Liver (tissue), 9 donors: ENCODE data around the gene PPP6R2. TPM values are rescaled to one million over a fixed set of nuclear protein-coding genes. Genes with fewer than 3 reads are reported as not detected.

ENCODE experiments used
- DNase-seq: peaks from one replicate; pipeline ENCODE4 v3.0.0-alpha.2; 2017; ENCODE audit warnings: low spot score
- H3K27ac ChIP-seq, 2 donors: one replicate each; pipeline ENCODE4 v1.7.0; 2013; ENCODE audit warnings: inconsistent platforms in 2 of 2, low read length in 2 of 2, control low read depth in 1 of 2, low read depth in 1 of 2, mild to moderate bottlenecking in 1 of 2
- H3K27me3 ChIP-seq, 4 donors: one replicate each; pipeline versions ENCODE4 v1.6.1 to v1.7.0; 2013; ENCODE audit warnings: low read length in 3 of 4, inconsistent platforms in 1 of 4, mild to moderate bottlenecking in 1 of 4, moderate library complexity in 1 of 4; ENCODE audit not compliant: control insufficient read depth in 4 of 4, insufficient read depth in 4 of 4
- H3K36me3 ChIP-seq, 4 donors: one replicate each; pipeline versions ENCODE4 v1.6.1 to v1.7.0; 2013; ENCODE audit warnings: low read length in 3 of 4, mild to moderate bottlenecking in 3 of 4, low read depth in 1 of 4, moderate library complexity in 1 of 4; ENCODE audit not compliant: control insufficient read depth in 4 of 4, insufficient read depth in 3 of 4
- H3K4me1 ChIP-seq, 4 donors: one replicate each; pipeline versions ENCODE4 v1.6.1 to v1.7.0; 2013; ENCODE audit warnings: low read length in 3 of 4, mild to moderate bottlenecking in 3 of 4, moderate library complexity in 1 of 4; ENCODE audit not compliant: control insufficient read depth in 4 of 4, insufficient read depth in 4 of 4
- H3K4me3 ChIP-seq, 3 donors: one replicate each; pipeline versions ENCODE4 v1.6.1 to v1.7.0; 2013; ENCODE audit warnings: low read length in 3 of 3, control low read depth in 1 of 3, low read depth in 1 of 3, mild to moderate bottlenecking in 1 of 3
- H3K9ac ChIP-seq, 2 donors: one replicate each; pipeline ENCODE4 v1.7.0; 2013; ENCODE audit warnings: low read length in 2 of 2, mild to moderate bottlenecking in 2 of 2, moderate library complexity in 2 of 2, control low read depth in 1 of 2, low read depth in 1 of 2
- H3K9me3 ChIP-seq, 4 donors: one replicate each; pipeline versions ENCODE4 v1.6.1 to v1.7.0; 2013; ENCODE audit warnings: low read length in 3 of 4; ENCODE audit not compliant: control insufficient read depth in 4 of 4
- ATF3 ChIP-seq: IDR thresholded peaks from 2 replicates; pipeline ENCODE4 v1.6.1; 2016; ENCODE audit warnings: antibody characterized with exemption
- FOXA1 ChIP-seq: IDR thresholded peaks from 2 replicates; pipeline ENCODE4 v1.6.1; 2016; ENCODE audit warnings: antibody characterized with exemption
- FOXA2 ChIP-seq: IDR thresholded peaks from 2 replicates; pipeline ENCODE4 v1.6.1; 2016; ENCODE audit warnings: antibody characterized with exemption
- GABPA ChIP-seq, 2 donors: IDR thresholded peaks in 1 of 2; conservative IDR thresholded peaks in 1 of 2; 2 replicates each; pipeline ENCODE4 v1.6.1; 2016; ENCODE audit warnings: antibody characterized with exemption in 2 of 2, mild to moderate bottlenecking in 1 of 2, moderate library complexity in 1 of 2
- HNF4A ChIP-seq, 2 donors: conservative IDR thresholded peaks; 2 replicates each; pipeline ENCODE4 v1.6.1; 2016; ENCODE audit warnings: antibody characterized with exemption in 2 of 2, mild to moderate bottlenecking in 2 of 2
- HNF4G ChIP-seq: IDR thresholded peaks from 2 replicates; pipeline ENCODE4 v1.6.1; 2016; ENCODE audit warnings: antibody characterized with exemption
- JUND ChIP-seq, 2 donors: IDR thresholded peaks; 2 replicates each; pipeline ENCODE4 v1.6.1; 2016; ENCODE audit warnings: antibody characterized with exemption in 2 of 2
- MAX ChIP-seq: IDR thresholded peaks from 2 replicates; pipeline ENCODE4 v1.6.1; 2016; ENCODE audit warnings: antibody characterized with exemption
- RAD21 ChIP-seq, 2 donors: IDR thresholded peaks; 2 replicates each; pipeline ENCODE4 v1.6.1; 2016; ENCODE audit warnings: antibody characterized with exemption in 2 of 2, mild to moderate bottlenecking in 2 of 2
- REST ChIP-seq: IDR thresholded peaks from 2 replicates; pipeline ENCODE4 v1.6.1; 2016; ENCODE audit warnings: antibody characterized with exemption, mild to moderate bottlenecking
- RXRA ChIP-seq, 2 donors: IDR thresholded peaks; 2 replicates each; pipeline ENCODE4 v1.6.1; 2017 to 2018; ENCODE audit warnings: antibody characterized with exemption in 2 of 2, mild to moderate bottlenecking in 1 of 2
- TAF1 ChIP-seq: conservative IDR thresholded peaks from 2 replicates; pipeline ENCODE4 v1.6.1; 2016; ENCODE audit warnings: antibody characterized with exemption, mild to moderate bottlenecking
- YY1 ChIP-seq: IDR thresholded peaks from 2 replicates; pipeline ENCODE4 v1.6.1; 2016; ENCODE audit warnings: antibody characterized with exemption, mild to moderate bottlenecking
- ZBTB33 ChIP-seq: IDR thresholded peaks from 2 replicates; pipeline ENCODE4 v1.6.1; 2016; ENCODE audit warnings: antibody characterized with exemption
- WGBS: extraction: QIAGEN DNeasy Blood & Tissue Kit; methylation state at CpG from one replicate; pipeline ENCODE4 v1.1.7; 2013; 5-methylcytosine and 5-hydroxymethylcytosine counted together
- polyA plus RNA-seq, 2 donors: library from polyadenylated mRNA; stranded (reverse) in 1 of 2; unstranded in 1 of 2; fragments of 200-250 nt in 1 of 2; fragments of >200 nt in 1 of 2; fragmentation: Nextera tagmentation in 1 of 2; extraction: Ambion mirVana in 1 of 2; gene quantifications; one replicate each; pipeline versions ENCODE4 v1.2.1 to v1.2.3, GENCODE V29; 2013 to 2015
- total RNA-seq, 2 donors: library from RNA; depleted of rRNA; stranded (reverse); fragments of >200 nt; gene quantifications; one replicate each; pipeline ENCODE4 v1.2.3, GENCODE V29; 2014
- TF ChIP-seq, protein P1 (sequence below): fragments of 150-350 bp; IDR thresholded peaks from 2 replicates; pipeline ENCODE4 v1.5.1; 2017; ENCODE audit warnings: improper control_type of control experiment, low read depth, low read length; ENCODE audit not compliant: missing input control
- donor health status: healthy.
- donor health status: healthy.
- donor health status: healthy.
- donor health status: healthy.
- donor health status: healthy.

PPP6R2 gene
- total and polyA plus RNA-seq, 4 donors, result 28.8 to 117 (median 47.2) TPM

DNA sequence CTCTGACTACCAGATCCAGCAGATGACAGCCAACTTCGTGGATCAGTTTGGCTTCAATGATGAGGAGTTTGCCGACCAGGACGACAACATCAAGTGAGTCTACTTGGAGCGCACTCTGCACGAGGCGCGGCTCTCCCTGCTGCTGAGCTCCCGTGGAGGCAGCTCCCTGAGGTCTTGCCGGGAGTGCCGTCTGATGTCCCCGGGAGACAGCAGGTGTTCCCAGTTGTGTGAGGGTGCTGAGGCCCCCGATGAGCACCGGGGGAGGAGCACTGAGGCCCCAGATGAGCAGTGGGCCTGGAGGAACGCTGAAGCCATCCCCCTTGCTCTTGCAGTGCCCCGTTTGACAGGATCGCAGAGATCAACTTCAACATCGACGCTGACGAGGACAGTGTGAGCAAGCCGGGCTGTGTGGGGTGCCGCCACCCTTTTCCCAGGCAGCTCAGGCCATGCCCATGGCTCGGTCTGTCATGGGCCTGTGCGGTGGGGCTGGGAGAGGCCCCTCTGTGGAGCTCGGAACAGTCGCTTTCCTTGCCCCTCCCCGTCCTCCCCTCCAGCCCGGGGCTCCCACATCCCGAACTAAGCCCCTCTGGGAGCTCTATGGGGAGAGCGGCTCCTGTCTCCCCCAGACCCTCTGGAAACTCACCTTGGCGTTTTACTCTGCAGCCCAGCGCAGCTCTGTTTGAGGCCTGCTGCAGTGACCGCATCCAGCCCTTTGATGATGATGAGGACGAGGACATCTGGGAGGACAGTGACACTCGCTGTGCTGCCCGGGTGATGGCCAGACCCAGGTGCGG, 94.6 kb downstream of the PPP6R2 start:
- 90% methylated on average over 36 of the region's 36 CpGs for WGBS
- Histone ChIP-seq H3K36me3 (peaks cover 12 to 68% (median 39%) of the 10 kb centered on the region in 4 donors), H3K27me3 (no peaks in the 10 kb centered on the region), H3K9ac (no peak overlapping the region), H3K27ac (no peak overlapping the region), H3K4me1 (peaks cover 0 to 3% (median 0%) of the 10 kb centered on the region in 4 donors), H3K9me3 (no peaks in the 10 kb centered on the region), H3K4me3 (no peak overlapping the region)
- no peak for DNase-seq
- TF ChIP-seq HNF4G, result no peak
- no peak for TF ChIP-seq RXRA (IDR thresholded peaks at IDR 0.05)
- no peak for TF ChIP-seq REST
- TF ChIP-seq GABPA (IDR thresholded peaks at IDR 0.05 in 1 of 2, conservative IDR thresholded peaks at IDR 0.05 in 1 of 2), result no peak
- TF ChIP-seq FOXA2, result no peak
- TF ChIP-seq YY1, result no peak
- TF ChIP-seq FOXA1, result no peak
- TF ChIP-seq MAX, result no peak
- TF ChIP-seq JUND (IDR thresholded peaks at IDR 0.05), result no peak
- no peak for TF ChIP-seq ZBTB33
- TF ChIP-seq ATF3, result no peak

DNA sequence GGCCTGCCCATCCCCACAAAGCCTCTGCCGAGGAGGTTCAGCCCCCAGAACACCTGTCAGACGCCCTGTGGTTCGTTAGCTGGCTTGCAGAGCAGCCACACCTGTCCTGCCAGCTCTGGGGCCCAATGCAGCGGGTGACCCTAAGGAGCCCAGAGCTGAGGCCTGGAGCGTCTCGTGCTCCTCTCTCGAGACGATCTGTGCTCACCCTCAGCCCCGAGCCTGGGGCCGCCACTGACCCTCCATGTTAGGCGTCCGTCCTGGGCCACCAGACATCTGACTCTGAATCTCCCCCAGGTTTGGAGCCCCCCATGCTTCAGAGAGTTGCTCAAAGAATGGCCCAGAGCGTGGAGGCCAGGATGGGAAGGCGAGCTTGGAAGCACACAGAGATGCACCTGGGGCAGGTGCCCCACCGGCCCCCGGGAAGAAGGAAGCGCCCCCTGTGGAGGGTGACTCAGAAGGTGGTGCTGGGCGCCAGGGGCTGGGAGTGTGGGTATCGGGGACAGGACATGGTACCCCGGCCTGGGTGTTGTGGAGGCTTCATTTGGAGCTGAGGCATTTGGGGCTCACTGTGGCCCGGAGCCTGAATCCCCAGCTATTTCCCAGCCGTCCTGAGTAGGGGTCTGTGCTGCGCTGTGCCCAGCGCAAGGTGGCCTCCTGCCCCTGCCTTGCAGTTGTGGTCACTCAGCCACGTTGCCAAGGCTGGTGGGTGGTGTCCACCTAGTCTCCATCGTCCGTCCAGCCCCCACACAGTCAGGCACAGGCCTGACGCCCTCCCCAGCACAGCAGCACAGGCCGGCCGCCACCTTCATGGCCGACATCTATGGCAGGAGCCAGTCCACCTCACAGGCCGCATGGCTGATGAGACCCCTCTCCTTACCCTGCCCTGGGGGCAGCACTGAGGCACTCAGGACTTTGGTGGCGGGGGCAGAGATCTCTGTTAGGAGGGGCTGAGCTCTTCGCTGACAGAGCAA, 95.5 kb downstream of the PPP6R2 start:
- TF ChIP-seq JUND (IDR thresholded peaks at IDR 0.05), result no peak
- no peak for TF ChIP-seq RAD21 (IDR thresholded peaks at IDR 0.05)
- TF ChIP-seq REST, result no peak
- TF ChIP-seq FOXA2, result no peak
- TF ChIP-seq ATF3, result no peak
- TF ChIP-seq HNF4G, result no peak
- TF ChIP-seq GABPA (IDR thresholded peaks at IDR 0.05 in 1 of 2, conservative IDR thresholded peaks at IDR 0.05 in 1 of 2), result no peak
- no peak for TF ChIP-seq HNF4A (conservative IDR thresholded peaks at IDR 0.05)
- TF ChIP-seq YY1, result no peak
- TF ChIP-seq, protein P1, sequence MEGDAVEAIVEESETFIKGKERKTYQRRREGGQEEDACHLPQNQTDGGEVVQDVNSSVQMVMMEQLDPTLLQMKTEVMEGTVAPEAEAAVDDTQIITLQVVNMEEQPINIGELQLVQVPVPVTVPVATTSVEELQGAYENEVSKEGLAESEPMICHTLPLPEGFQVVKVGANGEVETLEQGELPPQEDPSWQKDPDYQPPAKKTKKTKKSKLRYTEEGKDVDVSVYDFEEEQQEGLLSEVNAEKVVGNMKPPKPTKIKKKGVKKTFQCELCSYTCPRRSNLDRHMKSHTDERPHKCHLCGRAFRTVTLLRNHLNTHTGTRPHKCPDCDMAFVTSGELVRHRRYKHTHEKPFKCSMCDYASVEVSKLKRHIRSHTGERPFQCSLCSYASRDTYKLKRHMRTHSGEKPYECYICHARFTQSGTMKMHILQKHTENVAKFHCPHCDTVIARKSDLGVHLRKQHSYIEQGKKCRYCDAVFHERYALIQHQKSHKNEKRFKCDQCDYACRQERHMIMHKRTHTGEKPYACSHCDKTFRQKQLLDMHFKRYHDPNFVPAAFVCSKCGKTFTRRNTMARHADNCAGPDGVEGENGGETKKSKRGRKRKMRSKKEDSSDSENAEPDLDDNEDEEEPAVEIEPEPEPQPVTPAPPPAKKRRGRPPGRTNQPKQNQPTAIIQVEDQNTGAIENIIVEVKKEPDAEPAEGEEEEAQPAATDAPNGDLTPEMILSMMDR, result no peak
- no peak for TF ChIP-seq TAF1
- TF ChIP-seq MAX, result no peak
- Histone ChIP-seq H3K36me3 (peaks cover 10 to 66% (median 38%) of the 10 kb centered on the region in 4 donors), H3K9me3 (no peaks in the 10 kb centered on the region), H3K27me3 (no peaks in the 10 kb centered on the region), H3K4me1 (peaks cover 0 to 3% (median 0%) of the 10 kb centered on the region in 4 donors), H3K9ac (no peak overlapping the region), H3K4me3 (no peak overlapping the region), H3K27ac (no peak overlapping the region)
- 90% methylated on average over 34 of the region's 34 CpGs for WGBS
- no peak for DNase-seq
